Stimulated activated effector memory CD8-positive, alpha-beta T cell treated with anti-CD3 and anti-CD28 coated beads, Interleukin-12 subunit alpha, Interleukin-12 subunit beta, amount 100 ng/mL, for 72 hours (primary cell): ENCODE data around the gene SPINK5.
A peak's percentile ranks its signal among the peaks of the same experiment; 100 is the strongest.

ENCODE experiments used
- ATAC-seq: fragments of 150-1000 bp; cut with Tn5 transposase; 2 replicates; pipeline ENCODE4 v1.10.0; 2021
- DNase-seq, 2 donors: peaks; one replicate each; pipeline ENCODE4 v3.0.0; 2021 to 2022; ENCODE audit warnings: low spot score in 2 of 2
- H3K27ac Mint-ChIP-seq: one replicate; pipeline ENCODE4 v1.8.0; 2022; ENCODE audit warnings: mild to moderate bottlenecking, mixed read lengths
- H3K36me3 Mint-ChIP-seq: one replicate; pipeline ENCODE4 v1.8.0; 2022; ENCODE audit warnings: mild to moderate bottlenecking, mixed read lengths
- H3K4me1 Mint-ChIP-seq: one replicate; pipeline ENCODE4 v1.8.0; 2022; ENCODE audit warnings: mixed read lengths
- H3K4me3 Mint-ChIP-seq: one replicate; pipeline ENCODE4 v1.8.0; 2022; ENCODE audit warnings: mild to moderate bottlenecking, mixed read lengths
- H3K9me3 Mint-ChIP-seq: one replicate; pipeline ENCODE4 v1.8.0; 2022; ENCODE audit warnings: mixed read lengths

Gene SPINK5

DNA sequence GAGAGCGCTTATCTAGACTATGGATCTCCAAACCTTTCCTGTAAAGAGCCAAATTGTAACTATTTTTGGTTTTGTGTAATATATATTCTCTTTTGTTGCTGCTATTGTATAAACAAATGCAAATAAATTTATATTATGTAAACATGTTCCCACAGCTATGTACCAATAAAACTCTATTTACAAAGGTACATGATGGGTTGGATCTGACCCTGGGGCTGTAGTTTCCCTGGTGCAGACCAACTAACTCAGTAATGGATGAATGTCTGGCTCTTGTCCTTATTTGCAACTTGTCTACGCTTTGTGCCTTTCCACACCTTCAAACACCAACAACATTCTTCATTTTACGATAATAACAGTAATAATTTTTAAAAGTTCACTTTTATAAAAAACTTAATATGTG is 77.1 kb downstream of the SPINK5 start:
- Mint-ChIP-seq H3K4me1 (no peaks in the 10 kb centered on the region), H3K36me3 (no peaks in the 10 kb centered on the region), H3K27ac (no peak overlapping the region), H3K9me3 (peaks cover 5% of the 10 kb centered on the region), H3K4me3 (no peak overlapping the region)
- ATAC-seq: no peak
- DNase-seq: no peak

DNA sequence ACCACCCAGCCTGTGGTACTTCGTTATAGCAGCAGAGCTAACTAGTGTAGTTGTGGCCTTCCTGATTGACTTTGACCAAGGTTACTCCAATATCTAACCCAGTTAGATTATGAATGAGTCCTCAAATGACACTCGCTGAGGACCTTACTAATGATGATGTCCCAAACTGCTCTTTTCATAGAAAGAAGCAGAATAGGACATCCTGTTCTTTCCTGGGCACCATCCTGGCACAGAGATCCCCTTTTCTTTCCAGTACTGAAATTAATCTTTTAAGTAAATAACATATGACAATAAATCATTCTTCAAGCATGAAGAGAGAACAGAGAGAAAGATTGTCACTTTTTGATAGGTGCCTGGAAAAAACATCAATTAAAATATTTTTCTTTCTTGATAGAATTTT is 77.9 kb downstream of the SPINK5 start:
- Mint-ChIP-seq H3K4me3 (no peak overlapping the region), H3K27ac (no peak overlapping the region), H3K9me3 (peaks cover 5% of the 10 kb centered on the region), H3K36me3 (no peaks in the 10 kb centered on the region), H3K4me1 (no peaks in the 10 kb centered on the region)
- DNase-seq (no peak), ATAC-seq (no peak)

DNA sequence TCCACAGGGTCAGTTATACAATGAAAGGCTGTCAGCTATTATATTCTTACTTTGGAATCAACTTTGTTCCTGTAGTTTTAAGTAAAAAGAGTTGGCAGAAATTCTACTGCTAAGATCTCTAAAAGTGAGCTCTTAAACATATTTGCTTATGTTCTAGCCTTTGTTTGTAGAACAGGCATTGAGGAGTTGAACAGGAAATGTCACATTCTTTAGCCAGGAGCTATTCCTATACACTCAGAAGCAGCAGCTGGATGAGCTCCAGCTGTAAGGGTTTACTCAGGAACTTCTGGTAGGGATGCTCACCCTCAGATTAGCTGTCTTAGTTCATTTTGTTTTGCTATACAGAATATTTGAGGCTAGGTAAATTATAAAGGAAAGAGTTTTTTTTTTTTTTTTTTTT is 82.1 kb downstream of the SPINK5 start:
- Mint-ChIP-seq H3K36me3 (no peaks in the 10 kb centered on the region), H3K27ac (no peak overlapping the region), H3K4me1 (no peaks in the 10 kb centered on the region), H3K4me3 (no peak overlapping the region), H3K9me3 (peaks cover 5% of the 10 kb centered on the region)
- DNase-seq: no peak
- no peak for ATAC-seq

DNA sequence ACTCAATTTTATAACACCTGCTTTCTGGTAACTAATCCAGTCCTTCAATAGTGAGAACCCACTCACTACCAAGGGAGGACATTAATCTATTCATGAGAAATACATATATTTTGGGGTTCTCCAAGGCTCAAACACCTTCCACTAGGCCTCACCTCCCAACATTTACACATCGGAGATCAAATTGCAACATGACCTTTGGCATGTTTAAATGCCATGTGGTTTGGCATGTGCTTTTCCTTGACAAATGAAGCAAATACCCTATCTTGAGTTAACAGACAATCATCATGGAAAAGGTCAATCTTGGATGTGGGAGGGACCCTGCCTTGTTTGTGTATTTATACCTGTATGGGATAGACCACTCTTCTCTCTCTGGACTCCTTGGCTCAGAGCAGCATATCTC is 82.7 kb downstream of the SPINK5 start:
- ATAC-seq: no peak
- no peaks in the 10 kb centered on the region for H3K4me1 Mint-ChIP-seq
- no peak overlapping the region for H3K27ac Mint-ChIP-seq
- no peak for DNase-seq
- no peaks in the 10 kb centered on the region for H3K36me3 Mint-ChIP-seq
- H3K9me3 Mint-ChIP-seq: peaks cover 5% of the 10 kb centered on the region
- H3K4me3 Mint-ChIP-seq: no peak overlapping the region

DNA sequence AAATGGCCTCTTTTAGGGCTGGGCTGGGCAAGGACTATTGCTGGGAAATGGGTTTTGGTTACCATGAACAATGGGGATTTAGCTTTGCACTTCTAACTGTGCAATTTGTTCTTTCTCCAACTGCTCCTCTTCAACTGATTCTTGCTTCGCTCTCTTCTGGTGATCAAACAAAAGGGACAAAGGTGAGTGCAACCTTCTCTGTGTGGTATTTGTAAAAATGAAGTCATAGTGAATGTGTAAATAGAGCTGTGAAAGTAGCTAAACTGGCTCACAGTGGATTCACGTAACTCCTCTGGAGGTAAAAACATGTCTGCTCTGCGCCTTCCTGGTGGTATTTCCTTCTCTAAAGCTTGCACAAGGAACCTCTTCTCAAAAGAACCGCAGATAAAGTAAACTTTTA is 83.6 kb downstream of the SPINK5 start:
- Mint-ChIP-seq H3K9me3 (peaks cover 5% of the 10 kb centered on the region), H3K36me3 (no peaks in the 10 kb centered on the region), H3K4me1 (no peaks in the 10 kb centered on the region), H3K27ac (no peak overlapping the region), H3K4me3 (no peak overlapping the region)
- ATAC-seq: no peak
- no peak for DNase-seq

DNA sequence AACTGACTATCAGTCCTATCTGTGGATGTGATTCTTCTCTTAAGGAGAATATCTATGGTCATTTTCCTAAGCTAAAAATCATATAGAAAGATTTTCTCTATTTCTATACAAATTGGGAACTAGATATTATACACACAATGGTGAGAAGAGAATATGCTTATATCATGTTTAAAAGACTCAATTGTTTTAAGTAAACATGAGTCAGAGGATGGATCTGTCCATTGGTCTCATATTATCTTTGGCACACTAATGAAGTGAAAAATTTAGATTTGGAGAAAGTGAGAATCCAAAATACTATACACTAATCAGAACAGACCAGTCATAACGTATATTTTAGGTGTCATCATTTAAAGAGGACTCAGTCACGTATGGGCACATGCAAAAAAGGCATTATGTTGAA is 88.1 kb downstream of the SPINK5 start:
- no peak for ATAC-seq
- no peak overlapping the region for H3K4me3 Mint-ChIP-seq
- no peak overlapping the region for H3K27ac Mint-ChIP-seq
- H3K9me3 Mint-ChIP-seq: no peaks in the 10 kb centered on the region
- H3K4me1 Mint-ChIP-seq: no peaks in the 10 kb centered on the region
- DNase-seq: no peak
- no peaks in the 10 kb centered on the region for H3K36me3 Mint-ChIP-seq

DNA sequence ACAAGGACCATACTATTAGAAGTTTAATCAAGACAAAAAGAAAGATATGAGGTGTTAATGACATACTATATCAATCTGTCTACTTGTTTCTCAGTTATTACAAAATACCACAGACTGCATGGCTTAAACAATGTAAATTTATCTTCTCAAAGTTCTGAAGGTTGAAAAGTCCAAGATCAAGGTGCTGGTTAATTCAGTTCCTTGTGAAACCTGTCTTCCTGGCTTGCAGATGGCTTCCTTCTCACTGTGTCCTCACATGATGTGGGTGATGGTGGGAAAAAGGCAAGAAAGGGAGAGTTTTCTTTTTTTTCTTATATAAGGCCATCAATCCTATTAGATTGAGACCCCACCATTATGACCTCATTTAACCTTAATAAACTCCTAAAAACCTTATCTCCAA is 89.0 kb downstream of the SPINK5 start:
- Mint-ChIP-seq H3K27ac (no peak overlapping the region), H3K36me3 (no peaks in the 10 kb centered on the region), H3K9me3 (no peaks in the 10 kb centered on the region), H3K4me3 (no peak overlapping the region), H3K4me1 (no peaks in the 10 kb centered on the region)
- no peak for DNase-seq
- no peak for ATAC-seq

DNA sequence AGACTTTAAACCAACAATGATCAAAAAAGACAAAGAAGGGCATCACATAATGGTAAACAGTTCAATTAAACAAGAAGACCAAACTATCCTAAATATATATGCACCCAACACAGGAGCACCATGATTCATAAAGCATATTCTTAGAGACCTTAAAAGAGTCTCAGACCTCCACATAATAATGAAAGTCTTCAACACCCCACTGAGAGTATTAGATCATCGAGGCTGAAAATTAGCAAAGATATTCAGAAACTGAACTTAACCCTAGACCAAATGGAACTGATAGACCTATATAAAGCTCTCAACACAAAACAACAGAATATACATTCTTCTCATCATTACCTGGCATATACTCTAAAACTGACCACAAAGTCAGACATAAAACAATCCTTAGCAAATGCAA is 92.8 kb downstream of the SPINK5 start:
- no peak for DNase-seq
- Mint-ChIP-seq H3K9me3 (no peaks in the 10 kb centered on the region), H3K36me3 (no peaks in the 10 kb centered on the region), H3K4me1 (no peaks in the 10 kb centered on the region), H3K27ac (no peak overlapping the region), H3K4me3 (no peak overlapping the region)
- ATAC-seq: no peak

DNA sequence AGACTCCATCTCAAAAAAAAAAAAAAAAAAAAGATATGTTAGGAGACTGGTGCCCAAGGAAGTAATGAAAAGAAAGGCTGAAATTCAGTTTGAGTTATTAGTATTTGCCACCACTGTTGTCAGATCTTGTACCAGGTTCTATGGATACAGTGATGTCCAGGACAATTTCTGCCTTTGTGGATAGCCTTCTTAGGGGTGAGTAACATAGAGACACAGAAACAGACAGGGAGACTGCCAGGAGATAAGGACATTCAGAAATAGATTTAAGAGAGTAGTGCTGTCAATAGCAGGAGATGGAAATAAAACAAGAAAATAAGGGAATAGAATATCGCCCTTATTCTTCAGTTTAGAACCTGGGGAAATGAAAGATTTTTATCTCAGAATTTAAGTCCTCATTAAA is 98.3 kb downstream of the SPINK5 start:
- Mint-ChIP-seq H3K4me3 (no peak overlapping the region), H3K9me3 (no peaks in the 10 kb centered on the region), H3K27ac (no peak overlapping the region), H3K36me3 (no peaks in the 10 kb centered on the region), H3K4me1 (no peaks in the 10 kb centered on the region)
- DNase-seq (no peak), ATAC-seq (no peak)

DNA sequence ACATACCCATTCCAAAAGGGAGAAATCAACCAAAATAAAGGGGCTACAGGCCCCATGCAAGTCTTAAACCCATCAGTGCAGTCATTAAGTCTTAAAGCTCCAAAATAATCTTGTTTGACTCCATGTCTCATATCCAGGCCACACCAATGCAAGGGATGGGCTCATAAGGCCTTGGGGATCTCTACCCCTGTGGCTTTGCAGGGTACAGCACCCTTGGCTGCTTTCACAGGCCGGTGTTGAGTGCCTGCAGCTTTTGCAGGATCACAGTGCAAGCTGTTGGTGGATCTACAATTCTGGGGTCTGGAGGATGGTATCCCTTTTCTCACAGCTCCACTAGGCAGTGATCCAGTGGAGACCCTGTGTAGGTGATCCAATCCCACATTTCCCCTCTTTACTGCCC is 99.6 kb downstream of the SPINK5 start:
- Mint-ChIP-seq H3K9me3 (no peaks in the 10 kb centered on the region), H3K4me1 (no peaks in the 10 kb centered on the region), H3K4me3 (no peak overlapping the region), H3K36me3 (no peaks in the 10 kb centered on the region), H3K27ac (no peak overlapping the region)
- no peak for DNase-seq
- ATAC-seq: no peak

DNA sequence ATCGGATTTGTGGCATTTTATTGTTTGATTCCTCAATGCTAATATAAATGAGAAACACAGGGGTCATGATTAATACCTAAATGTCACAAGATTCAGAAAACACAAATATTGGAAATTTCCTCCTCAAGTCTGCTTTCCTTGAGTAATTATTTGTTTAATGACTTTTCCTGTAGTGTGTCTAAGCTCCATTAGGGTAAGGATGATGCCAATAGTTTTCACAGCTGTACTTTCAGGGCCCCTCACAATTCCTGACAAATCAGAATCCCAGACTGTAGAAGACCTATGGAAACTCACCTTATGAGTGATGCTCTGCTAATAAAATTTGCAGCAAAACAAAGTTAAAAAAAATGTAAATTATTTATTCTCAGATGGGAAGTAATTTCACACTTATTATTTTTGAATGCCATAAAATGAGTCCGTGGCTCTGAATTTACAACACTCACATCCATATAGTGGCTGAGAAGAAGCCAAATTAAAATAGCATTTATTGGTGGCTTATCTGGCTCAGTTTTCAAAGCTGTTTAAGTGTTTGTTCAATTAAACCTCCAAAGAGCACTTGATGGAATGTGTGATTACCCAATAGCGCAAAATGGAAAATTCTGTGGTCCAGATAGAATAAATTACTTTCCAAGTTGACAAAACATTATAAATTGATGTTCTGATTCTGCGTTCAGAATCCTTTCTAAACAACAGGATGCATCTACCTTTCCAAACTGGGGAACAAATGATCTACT is 102.9 kb downstream of the SPINK5 start:
- ATAC-seq (no peak), DNase-seq (no peak)
- H3K4me1 Mint-ChIP-seq: no peaks in the 10 kb centered on the region
- no peaks in the 10 kb centered on the region for H3K36me3 Mint-ChIP-seq
- H3K4me3 Mint-ChIP-seq: no peak overlapping the region
- H3K27ac Mint-ChIP-seq: no peak overlapping the region
- H3K9me3 Mint-ChIP-seq: no peaks in the 10 kb centered on the region

DNA sequence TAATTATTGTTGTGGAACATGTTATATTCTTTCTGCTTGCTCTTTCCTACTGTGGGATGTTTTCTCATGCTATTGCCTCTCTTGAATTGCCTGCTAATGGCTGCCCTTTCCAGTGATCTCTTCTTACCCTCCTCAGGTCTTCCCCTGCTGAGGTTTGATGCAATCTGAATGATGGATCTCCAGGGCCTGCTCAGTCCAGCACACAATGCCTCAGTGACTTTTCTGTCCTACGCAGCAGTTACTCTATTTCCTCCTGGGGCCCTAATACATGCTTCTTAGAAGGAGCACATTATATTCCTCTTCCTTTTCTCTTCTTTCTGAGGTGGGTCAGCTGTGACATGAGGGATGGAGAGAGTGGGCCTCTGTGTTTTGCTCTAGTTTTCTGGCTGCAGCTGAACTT is 104.5 kb downstream of the SPINK5 start, which contains the start of gene SPINK14:
TSS of gene SPINK14 (plus strand) at position 301 of the 400 bp plus-strand sequence. CDS start 1,187 bp downstream, outside the sequence.
- no peaks in the 10 kb centered on the region for H3K4me1 Mint-ChIP-seq
- ATAC-seq: peak; percentile 24
- H3K4me3 Mint-ChIP-seq: no peak within 1 kb of the TSS

DNA sequence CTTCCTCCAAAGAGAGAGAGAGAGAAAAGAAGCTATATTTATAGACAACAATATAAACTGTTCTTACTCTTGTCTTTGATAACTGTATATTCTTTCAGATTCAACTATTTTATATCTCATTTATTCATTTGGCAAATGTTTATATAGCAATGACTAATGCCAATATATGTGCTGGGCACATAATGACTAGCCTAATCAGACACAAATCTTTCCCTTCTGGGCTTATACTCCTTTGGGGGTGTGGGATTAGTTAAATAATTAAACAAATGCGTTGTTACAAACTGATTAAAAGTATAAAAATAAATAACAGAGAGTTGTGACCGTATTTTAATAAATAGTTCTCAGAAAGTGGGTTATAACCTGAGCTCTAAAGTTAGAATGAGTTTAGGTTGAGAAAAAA is 108.6 kb downstream of the SPINK5 start:
- Mint-ChIP-seq H3K36me3 (no peaks in the 10 kb centered on the region), H3K9me3 (no peaks in the 10 kb centered on the region), H3K4me3 (no peak overlapping the region), H3K27ac (no peak overlapping the region), H3K4me1 (no peaks in the 10 kb centered on the region)
- ATAC-seq (no peak), DNase-seq (no peak)

More for the DNA sequence above, 104.5 kb downstream of the SPINK5 start, which contains the start of gene SPINK14:
- H3K36me3 Mint-ChIP-seq: no peaks in the 10 kb centered on the region
- H3K9me3 Mint-ChIP-seq: no peaks in the 10 kb centered on the region
- DNase-seq: no peak
- H3K27ac Mint-ChIP-seq: no peak within 1 kb of the TSS

DNA sequence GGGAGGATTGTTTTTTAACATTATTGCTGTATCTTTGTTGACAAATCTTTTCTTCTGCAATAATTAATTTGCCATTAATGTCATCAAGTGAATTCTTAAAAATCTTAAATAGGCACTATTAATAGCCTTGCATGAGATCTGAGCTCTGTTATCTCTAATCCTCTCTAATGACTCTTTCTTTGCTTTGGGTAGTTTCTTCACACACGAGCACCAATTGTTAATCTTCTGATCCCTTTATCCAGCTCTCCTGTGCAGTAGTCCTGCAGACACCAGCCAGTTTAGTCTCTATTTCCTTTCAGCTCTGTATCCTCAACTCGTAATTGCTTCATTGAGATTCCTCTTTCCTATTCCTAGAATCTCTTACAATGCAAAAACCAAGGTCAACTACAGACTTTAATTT is 112.7 kb downstream of the SPINK5 start:
- ATAC-seq (no peak), DNase-seq (no peak)
- Mint-ChIP-seq H3K4me3 (no peak overlapping the region), H3K9me3 (no peaks in the 10 kb centered on the region), H3K36me3 (no peaks in the 10 kb centered on the region), H3K4me1 (no peaks in the 10 kb centered on the region), H3K27ac (no peak overlapping the region)

DNA sequence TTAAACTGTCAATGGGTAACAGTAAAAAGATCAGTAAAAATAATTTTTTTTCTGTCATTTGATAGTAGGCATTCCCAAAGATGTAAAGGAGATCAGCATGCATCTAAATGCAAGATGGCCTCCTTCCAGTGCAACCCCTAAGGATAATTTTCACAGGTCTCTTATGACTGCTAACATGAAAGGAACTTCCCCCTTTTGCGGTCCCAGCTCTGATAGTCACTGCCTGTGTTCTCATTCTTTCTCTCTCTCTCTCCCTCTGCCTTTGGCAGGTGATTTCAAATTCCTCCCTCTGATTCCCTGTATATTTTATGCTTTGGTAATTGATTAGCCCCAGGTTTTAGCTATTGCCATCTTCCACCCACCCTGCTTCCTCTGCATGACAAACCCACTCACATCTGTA is 113.4 kb downstream of the SPINK5 start:
- no peak overlapping the region for H3K27ac Mint-ChIP-seq
- no peaks in the 10 kb centered on the region for H3K4me1 Mint-ChIP-seq
- no peaks in the 10 kb centered on the region for H3K36me3 Mint-ChIP-seq
- no peaks in the 10 kb centered on the region for H3K9me3 Mint-ChIP-seq
- no peak overlapping the region for H3K4me3 Mint-ChIP-seq
- no peak for ATAC-seq
- no peak for DNase-seq

DNA sequence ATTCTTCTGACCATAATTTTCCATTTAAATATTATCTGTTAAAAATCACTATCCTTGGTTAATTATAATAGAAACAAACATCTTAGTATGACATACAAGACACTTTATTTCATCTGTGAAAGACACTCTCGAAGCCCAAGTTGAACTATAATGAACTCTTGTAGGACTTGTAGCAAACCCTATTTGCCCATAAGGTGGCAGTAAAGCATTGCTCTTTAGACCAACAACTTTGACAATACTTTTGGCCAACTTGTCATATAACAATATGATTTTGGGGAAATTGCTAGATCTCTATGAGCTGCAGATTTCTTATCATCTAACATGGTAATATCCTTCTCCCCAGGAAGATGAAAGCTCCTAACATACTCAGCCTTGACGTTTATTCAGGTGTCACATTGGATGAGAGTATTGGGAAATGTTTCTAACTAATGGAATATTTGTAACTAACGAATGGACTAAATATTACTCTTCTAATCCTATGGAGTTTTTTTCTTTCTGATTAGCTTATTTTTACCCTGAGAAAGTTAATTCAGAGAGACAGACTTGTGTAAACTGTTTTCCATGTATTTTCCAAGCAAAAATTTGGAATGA is 115.5 kb downstream of the SPINK5 start:
- H3K9me3 Mint-ChIP-seq: no peaks in the 10 kb centered on the region
- no peaks in the 10 kb centered on the region for H3K4me1 Mint-ChIP-seq
- H3K36me3 Mint-ChIP-seq: no peaks in the 10 kb centered on the region
- H3K4me3 Mint-ChIP-seq: no peak overlapping the region
- ATAC-seq: peak; percentile 66
- H3K27ac Mint-ChIP-seq: no peak overlapping the region
- DNase-seq: no peak
